HCT116 (cell line): ENCODE data around the gene CATSPERZ. TPM values are rescaled to one million over a fixed set of nuclear protein-coding genes. Genes with fewer than 3 reads are reported as not detected.

Experiments
- ATAC-seq: fragments of 200-7000 bp; cut with Tn5 transposase; 2 replicates; pipeline ENCODE4 v1.9.1; 2020; ENCODE audit warnings: mild to moderate bottlenecking, moderate library complexity
- BruUV-seq: library from RNA; stranded (reverse); fragments of 400-500 nt; replicated peaks from 2 replicates; lab custom pipeline; 2021; lab: Mats Ljungman, UMichigan
- CTCF ChIA-PET: fragments of 300-600 bp; sonication (Branson Sonifier 250); formaldehyde crosslinking; loops from one replicate; lab custom pipeline; 2021; ENCODE audit warnings: antibody characterized with exemption; lab: Charles Lee
- POLR2A ChIA-PET: fragments of 300-600, 350-600 bp; sonication (Branson Sonifier 250); formaldehyde crosslinking; loops from one replicate; lab custom pipeline; 2021; ENCODE audit warnings: antibody characterized with exemption; lab: Charles Lee
- RAD21 ChIA-PET, 2 experiments: fragments of 300-600 bp; sonication (Branson Sonifier 250); formaldehyde crosslinking; loops; one replicate each; lab custom pipeline; 2023; ENCODE audit warnings: low total read pairs in 2 of 2; ENCODE audit not compliant: uncharacterized antibody in 2 of 2, unreplicated experiment in 2 of 2, low non-redundant PET in 1 of 2; lab: Charles Lee
- DNase-seq: peaks from one replicate; pipeline ENCODE4 v3.0.0-alpha.2; 2010; ENCODE audit warnings: low read depth, low spot score
- H2AFZ ChIP-seq: fragments of 200-600 bp; shearing (Covaris generic), sonication (generic); 2 replicates; pipeline ENCODE4 v1.6.1; 2017; ENCODE audit warnings: low read depth, mixed run types, mixed read lengths, antibody characterized with exemption, low read length; ENCODE audit not compliant: poor library complexity, severe bottlenecking
- H3K27ac ChIP-seq: 2 replicates; pipeline ENCODE4 v1.5.1; 2012; ENCODE audit warnings: low read depth, low read length
- H3K27me3 ChIP-seq: fragments of 200-600 bp; sonication (generic); 2 replicates; pipeline ENCODE4 v1.6.1; 2016; ENCODE audit warnings: mixed run types, low read length, mixed read lengths; ENCODE audit not compliant: insufficient read depth
- H3K36me3 ChIP-seq, 2 experiments: fragments of 200-500 bp in 1 of 2; fragments of 200-600 bp in 1 of 2; sonication (Bioruptor generic) in 1 of 2; sonication (generic) in 1 of 2; 2 replicates each; pipeline versions ENCODE4 v1.5.1 to v1.6.1; 2014 to 2016; ENCODE audit warnings: low read length in 2 of 2, inconsistent platforms in 1 of 2, mixed read lengths in 1 of 2, mixed run types in 1 of 2; ENCODE audit not compliant: insufficient read depth in 2 of 2, control insufficient read depth in 1 of 2
- H3K4me1 ChIP-seq, 2 experiments: fragments of 200-600 bp in 1 of 2; sonication (generic) in 1 of 2; 2 replicates each; pipeline versions ENCODE4 v1.5.1 to v1.6.1; 2012 to 2017; ENCODE audit warnings: low read length in 2 of 2, inconsistent platforms in 1 of 2, mild to moderate bottlenecking in 1 of 2, mixed read lengths in 1 of 2, mixed run types in 1 of 2, moderate library complexity in 1 of 2; ENCODE audit not compliant: insufficient read depth in 2 of 2, control insufficient read depth in 1 of 2
- H3K4me2 ChIP-seq: fragments of 200-600 bp; sonication (generic); 2 replicates; pipeline ENCODE4 v1.6.1; 2017; ENCODE audit warnings: mixed run types, low read length, mixed read lengths
- H3K4me3 ChIP-seq, 2 experiments: fragments of 200-600 bp in 1 of 2; sonication (generic) in 1 of 2; replicated peaks in 1 of 2; 2 replicates each; pipeline ENCODE4 v1.5.1; 2011 to 2016; ENCODE audit warnings: low read length in 2 of 2, control low read depth in 1 of 2, low read depth in 1 of 2, mild to moderate bottlenecking in 1 of 2, mixed read lengths in 1 of 2, mixed run types in 1 of 2
- H3K79me2 ChIP-seq: fragments of 200-600 bp; sonication (generic); 2 replicates; pipeline ENCODE4 v1.6.1; 2017; ENCODE audit warnings: mild to moderate bottlenecking, mixed run types, low read length, moderate library complexity, mixed read lengths; ENCODE audit not compliant: insufficient read depth
- H3K9ac ChIP-seq: fragments of 200-600 bp; sonication (generic); 2 replicates; pipeline ENCODE4 v1.6.1; 2016; ENCODE audit warnings: low read length, mixed read lengths
- H3K9me2 ChIP-seq: fragments of 200-600 bp; sonication (generic), shearing (Covaris generic); 2 replicates; pipeline ENCODE4 v1.6.1; 2017; ENCODE audit warnings: mixed run types, mild to moderate bottlenecking, moderate library complexity; ENCODE audit not compliant: insufficient read depth
- H3K9me3 ChIP-seq, 2 experiments: fragments of 200-500 bp in 1 of 2; fragments of 200-600 bp in 1 of 2; sonication (Bioruptor generic) in 1 of 2; sonication (generic) in 1 of 2; 2 replicates each; pipeline ENCODE4 v1.6.1; 2014 to 2017; ENCODE audit warnings: low read length in 2 of 2, mixed read lengths in 2 of 2, inconsistent platforms in 1 of 2, low read depth in 1 of 2, mild to moderate bottlenecking in 1 of 2, mixed run types in 1 of 2, moderate library complexity in 1 of 2; ENCODE audit not compliant: control insufficient read depth in 1 of 2, insufficient read depth in 1 of 2
- H4K20me1 ChIP-seq: fragments of 200-600 bp; sonication (generic), shearing (Covaris generic); 2 replicates; pipeline ENCODE4 v1.6.1; 2017; ENCODE audit warnings: mixed run types, mild to moderate bottlenecking, moderate library complexity; ENCODE audit not compliant: insufficient read depth
- CEBPB ChIP-seq: IDR thresholded peaks from 2 replicates; pipeline ENCODE4 v1.6.1; 2012; ENCODE audit warnings: low read depth
- FOSL1 ChIP-seq: IDR thresholded peaks from 2 replicates; pipeline ENCODE4 v1.6.1; 2012; ENCODE audit warnings: low read depth
- MAX ChIP-seq: IDR thresholded peaks from 2 replicates; pipeline ENCODE4 v1.6.1; 2012
- SIN3A ChIP-seq: IDR thresholded peaks from 2 replicates; pipeline ENCODE4 v1.6.1; 2012; ENCODE audit warnings: low read depth
- SP1 ChIP-seq: IDR thresholded peaks from 2 replicates; pipeline ENCODE4 v1.6.1; 2012; ENCODE audit warnings: low read depth
- SRF ChIP-seq: IDR thresholded peaks from 2 replicates; pipeline ENCODE4 v1.6.1; 2012; ENCODE audit warnings: low read depth
- ZFX ChIP-seq: fragments of 450-650 bp; IDR thresholded peaks from 2 replicates; pipeline ENCODE4 v1.6.1; 2017
- intact Hi-C: fragments of 100-400 bp; cut with micrococcal nuclease; formaldehyde crosslinking; loops from 2 replicates; pipeline ENCODE4 v1.10.0; 2022
- total RNA-seq: library from RNA; stranded (reverse); gene quantifications from one replicate; pipeline ENCODE4 v1.2.1, GENCODE V29; 2021; ENCODE audit not compliant: unreplicated experiment
- TF ChIP-seq, protein P1 (sequence below): IDR thresholded peaks from 2 replicates; pipeline ENCODE4 v1.6.1; 2012

CATSPERZ gene
- total RNA-seq, 1 experiment from 2014 or later: 1.7 TPM

DNA sequence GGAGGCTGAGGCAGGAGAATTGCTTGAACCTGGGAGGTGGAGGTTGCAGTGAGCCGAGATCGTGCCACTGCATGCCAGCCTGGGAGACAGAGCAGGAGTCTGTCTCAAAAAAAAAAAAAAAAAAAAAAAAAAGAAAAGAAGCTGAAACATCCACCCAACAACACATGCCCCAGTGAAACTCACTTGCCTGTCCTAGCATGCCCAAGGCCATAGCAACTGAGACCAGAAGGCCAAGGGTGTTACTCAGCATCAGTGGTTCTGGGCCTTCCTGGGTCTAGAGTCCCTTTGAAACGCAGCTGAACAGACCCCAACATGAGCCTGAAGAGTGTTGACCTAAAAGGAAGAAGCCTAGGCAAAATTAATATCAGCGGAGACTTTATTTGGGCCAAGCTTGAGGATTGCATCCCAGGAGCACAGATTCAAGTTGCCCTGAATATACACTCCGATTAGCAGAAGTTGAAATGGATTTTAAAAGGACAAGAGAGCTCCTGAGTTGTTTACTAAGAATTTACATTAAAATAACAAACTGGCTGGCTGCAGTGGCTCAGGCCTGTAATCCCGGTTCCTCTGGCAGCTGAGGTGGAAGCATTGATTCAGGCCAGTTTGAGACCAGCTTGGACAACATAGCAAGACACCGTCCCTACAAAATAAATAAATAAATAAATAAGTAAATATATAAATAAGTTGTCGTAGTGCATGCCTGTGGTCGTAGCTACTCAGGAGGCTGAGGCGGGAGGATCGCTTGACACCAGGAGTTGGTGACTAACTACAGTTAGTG is 24.7 kb downstream of the CATSPERZ start:
- H3K9me3 ChIP-seq: no peaks in the 10 kb centered on the region
- no peak overlapping the region for H3K9ac ChIP-seq
- BruUV-seq: no TSS peak
- no peak overlapping the region for H2AFZ ChIP-seq
- H3K79me2 ChIP-seq: peaks cover under 1% of the 10 kb centered on the region
- H4K20me1 ChIP-seq: no peaks in the 10 kb centered on the region
- no peaks in the 10 kb centered on the region for H3K9me2 ChIP-seq
- H3K4me1 ChIP-seq: peaks cover 10 to 39% of the 10 kb centered on the region in 2 experiments
- DNase-seq (no peak), ATAC-seq (no peak)
- ChIA-PET POLR2A (interaction anchor here (0.6 to 2.2 kb wide), 3 partner anchors 11 to 32 kb away, joined by 3 to 6 read pairs (median 3); no protein-coding TSS in a partner anchor), RAD21 (no interaction called here), CTCF (interaction anchor here (1.3 kb wide), 1 partner anchor 30 kb away, joined by 4 read pairs; no protein-coding TSS in a partner anchor)
- peaks cover 0 to 7% of the 10 kb centered on the region in 2 experiments; a peak in 1 of 4 replicates for H3K36me3 ChIP-seq
- intact Hi-C loops: no loop called here
- no peak overlapping the region for H3K4me2 ChIP-seq
- no peaks in the 10 kb centered on the region for H3K27me3 ChIP-seq
- H3K4me3 ChIP-seq: no peak overlapping the region
- H3K27ac ChIP-seq: peak overlapping the region; percentile 20; the same call in 1 of the 2 replicates
- TF ChIP-seq ZFX: no peak
- no peak for TF ChIP-seq FOSL1
- TF ChIP-seq SRF: no peak
- TF ChIP-seq, protein P1, sequence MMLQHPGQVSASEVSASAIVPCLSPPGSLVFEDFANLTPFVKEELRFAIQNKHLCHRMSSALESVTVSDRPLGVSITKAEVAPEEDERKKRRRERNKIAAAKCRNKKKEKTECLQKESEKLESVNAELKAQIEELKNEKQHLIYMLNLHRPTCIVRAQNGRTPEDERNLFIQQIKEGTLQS: no peak
- no peak for TF ChIP-seq CEBPB
- TF ChIP-seq MAX: no peak
- TF ChIP-seq SIN3A: no peak
- TF ChIP-seq SP1: no peak

- ChIA-PET RAD21 (no interaction called here), POLR2A (interaction anchor here (1.9 kb wide), 1 partner anchor 10 kb away, joined by 13 read pairs; the partner anchor contains the start of genes PRDX5 and TRMT112), CTCF (interaction anchor here (0.6 to 1.7 kb wide), 2 partner anchors 28 to 54 kb away, joined by 3 to 6 read pairs; no protein-coding TSS in a partner anchor)
- Histone ChIP-seq H3K4me3 (no peak overlapping the region), H3K9me2 (no peaks in the 10 kb centered on the region), H4K20me1 (no peaks in the 10 kb centered on the region), H3K9me3 (no peaks in the 10 kb centered on the region), H3K27ac (no peak overlapping the region), H3K36me3 (no peaks in the 10 kb centered on the region), H3K27me3 (no peaks in the 10 kb centered on the region), H3K9ac (no peak overlapping the region), H3K4me2 (no peak overlapping the region), H3K79me2 (no peaks in the 10 kb centered on the region), H3K4me1 (peaks cover 14 to 37% of the 10 kb centered on the region in 2 experiments), H2AFZ (no peak overlapping the region)
- no peak for ATAC-seq
- intact Hi-C loops: no loop called here
- DNase-seq: no peak
- no TSS peak for BruUV-seq
- TF ChIP-seq SP1: no peak
These were observed 27.2 kb downstream of the CATSPERZ start for GRCh38 chr11:64327375-64327774.
